Measurements from ENCODE around the gene CSF3. TPM values are rescaled to one million over a fixed set of nuclear protein-coding genes. Genes with fewer than 3 reads are reported as not detected.

CSF3 gene
- not detected for total RNA-seq

GRCh38 chr17:40015005-40015997 lies at the start of gene CSF3:
Gene CSF3 (plus strand): TSS chr17:40015440. CDS start chr17:40015475, 35 bp downstream.

DNA sequence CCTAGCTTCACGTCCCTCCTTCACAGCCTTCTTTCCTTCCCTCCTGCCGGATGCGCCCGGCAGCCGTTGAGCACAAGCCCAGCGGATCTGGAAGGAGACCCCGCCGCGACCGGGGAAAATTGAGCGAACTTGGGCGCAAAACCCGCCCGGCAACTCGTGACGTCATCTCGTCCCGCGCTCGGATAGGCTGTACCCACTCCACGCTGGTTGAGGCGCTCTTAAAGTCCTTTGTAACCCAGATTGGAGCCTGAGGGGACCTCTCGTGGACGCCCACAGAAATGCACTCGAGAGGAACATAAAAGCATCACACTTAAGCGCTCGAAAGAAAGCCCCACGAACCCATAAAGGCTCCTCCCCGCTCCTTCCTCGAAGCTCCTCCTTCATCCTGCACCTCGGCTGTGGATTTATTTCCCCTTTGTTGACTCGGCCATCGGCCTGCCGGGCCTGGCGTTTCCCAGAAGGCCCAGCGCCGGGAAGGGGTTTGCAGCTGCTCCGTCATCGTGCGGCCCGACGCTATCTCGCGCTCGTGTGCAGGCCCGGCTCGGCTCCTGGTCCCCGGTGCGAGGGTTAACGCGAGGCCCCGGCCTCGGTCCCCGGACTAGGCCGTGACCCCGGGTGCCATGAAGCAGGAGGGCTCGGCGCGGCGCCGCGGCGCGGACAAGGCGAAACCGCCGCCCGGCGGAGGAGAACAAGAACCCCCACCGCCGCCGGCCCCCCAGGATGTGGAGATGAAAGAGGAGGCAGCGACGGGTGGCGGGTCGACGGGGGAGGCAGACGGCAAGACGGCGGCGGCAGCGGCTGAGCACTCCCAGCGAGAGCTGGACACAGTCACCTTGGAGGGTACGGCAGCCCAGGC lies 34.7 kb upstream of the CSF3 start, which contains the start of gene PSMD3:
PSMD3 (plus strand) TSS at position 457 of the 856 bp plus-strand sequence; CDS start at position 621, 164 bp downstream.

DNA sequence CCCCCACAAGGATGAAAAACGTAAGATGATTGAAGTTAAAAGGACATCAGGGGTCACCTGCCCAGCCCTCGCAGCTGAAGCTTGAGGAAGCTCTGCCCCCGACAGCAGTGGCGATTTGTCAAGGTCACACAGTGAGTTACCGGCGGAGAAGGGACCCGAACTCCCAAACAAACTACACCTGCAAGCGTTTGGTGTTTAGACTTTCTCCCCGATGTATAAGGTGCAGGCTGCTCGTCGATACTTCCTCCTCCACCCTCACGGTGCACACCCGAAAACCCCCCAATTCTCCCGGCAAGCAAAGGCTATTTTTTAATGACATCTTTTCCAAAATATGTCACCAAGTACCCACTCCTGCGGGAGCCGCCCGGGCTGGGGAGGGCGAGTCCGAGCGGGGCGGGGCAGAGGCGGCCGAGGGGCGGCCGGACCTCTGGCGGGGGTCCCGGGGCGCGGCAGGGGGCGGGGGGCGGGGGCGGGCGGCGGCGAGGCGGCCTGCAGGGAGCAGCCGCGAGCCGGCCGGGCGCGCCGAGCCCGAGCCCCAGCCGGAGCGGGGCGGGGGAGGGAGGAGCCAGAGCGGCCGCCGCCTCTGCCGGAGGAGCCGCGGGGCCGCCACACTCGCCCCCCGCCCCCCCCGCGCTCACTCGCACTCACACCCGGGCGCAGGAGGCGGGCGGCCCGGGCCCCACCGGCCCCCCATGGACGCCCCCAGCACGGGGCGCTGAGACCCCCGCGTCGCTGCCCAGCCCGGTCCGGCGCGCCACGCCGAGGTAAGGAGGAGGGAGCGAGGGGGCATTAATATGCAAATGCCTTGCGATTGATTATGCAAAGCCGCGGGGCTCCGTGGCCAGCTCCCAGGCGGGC lies 47.3 kb downstream of the CSF3 start, which contains the start of gene THRA:
THRA (plus strand) TSS at position 637 of the 858 bp plus-strand sequence. CDS start 11,524 bp downstream, outside the sequence.

Small RNA genes lying within 50 kb of the gene (microRNA-seq; reads per million reads assigned to microRNA genes)
- gene MIR6884 (ENCODE audit: borderline microRNAs expressed, borderline replicate concordance): not detected

Other genes with a start within 250 kb of the CSF3 start
- gene IKZF3, start 151.1 kb upstream of the CSF3 start, total RNA-seq: 10 to 100 TPM; 21.1 to 25.4 TPM
- not detected for gene ZPBP2, start 147.2 kb upstream of the CSF3 start, total RNA-seq
- 10 to 100 TPM; 66.2 to 70.4 TPM for gene GSDMB, start 96.8 kb upstream of the CSF3 start, total RNA-seq
- gene ORMDL3, start 87.8 kb upstream of the CSF3 start, total RNA-seq: 100 to 1,000 TPM; 166 to 168 TPM
- not detected for gene LRRC3C, start 87.7 kb upstream of the CSF3 start, total RNA-seq
- under 1 TPM; 0.29 to 0.66 TPM for gene GSDMA, start 52.4 kb upstream of the CSF3 start, total RNA-seq
- gene PSMD3, start 34.6 kb upstream of the CSF3 start, total RNA-seq: 10 to 100 TPM; 73.3 to 76.2 TPM
- gene MED24, start 39.0 kb downstream of the CSF3 start, total RNA-seq: 10 to 100 TPM; 77.7 to 84.6 TPM
- gene THRA, start 47.5 kb downstream of the CSF3 start, total RNA-seq: 1 to 10 TPM; 9.2 to 10.0 TPM
- gene NR1D1, start 85.1 kb downstream of the CSF3 start, total RNA-seq: 1 to 10 TPM; 5.1 to 5.9 TPM
- 10 to 100 TPM; 89.9 to 95.7 TPM for gene MSL1, start 106.5 kb downstream of the CSF3 start, total RNA-seq
- 10 to 100 TPM; 81.1 to 81.3 TPM for gene CASC3, start 125.1 kb downstream of the CSF3 start, total RNA-seq
- gene RAPGEFL1, start 162.0 kb downstream of the CSF3 start, total RNA-seq: 1 to 10 TPM; 3.8 to 4.5 TPM
- gene WIPF2, start 203.9 kb downstream of the CSF3 start, total RNA-seq: 10 to 100 TPM; 25.5 TPM